ENCODE results near the gene KEAP1.

Gene KEAP1

GRCh38 chr19:10501971-10502523 lies 1.1 kb downstream of the KEAP1 start:
- Histone ChIP-seq H3K27ac (replicated peaks) (peak overlapping the region; percentile 100), H3K4me3 (replicated peaks; ENCODE audit: insufficient read depth, low read length) (peak overlapping the region; percentile 65), H3K27me3 (ENCODE audit: insufficient read depth, poor library complexity, severe bottlenecking) (no peaks in the 10 kb centered on the region)
- DNase-seq (ENCODE audit: low read depth in 1 of 2, low spot score in 1 of 2): peak; percentile 60 to 64
- 0 out of 2 replicates have a peak, but pooled peaks have one; percentile 5 for TF ChIP-seq POLR2AphosphoS5 (IDR thresholded peaks at IDR 0.05; ENCODE audit: low read depth)
- TF ChIP-seq, protein P1, sequence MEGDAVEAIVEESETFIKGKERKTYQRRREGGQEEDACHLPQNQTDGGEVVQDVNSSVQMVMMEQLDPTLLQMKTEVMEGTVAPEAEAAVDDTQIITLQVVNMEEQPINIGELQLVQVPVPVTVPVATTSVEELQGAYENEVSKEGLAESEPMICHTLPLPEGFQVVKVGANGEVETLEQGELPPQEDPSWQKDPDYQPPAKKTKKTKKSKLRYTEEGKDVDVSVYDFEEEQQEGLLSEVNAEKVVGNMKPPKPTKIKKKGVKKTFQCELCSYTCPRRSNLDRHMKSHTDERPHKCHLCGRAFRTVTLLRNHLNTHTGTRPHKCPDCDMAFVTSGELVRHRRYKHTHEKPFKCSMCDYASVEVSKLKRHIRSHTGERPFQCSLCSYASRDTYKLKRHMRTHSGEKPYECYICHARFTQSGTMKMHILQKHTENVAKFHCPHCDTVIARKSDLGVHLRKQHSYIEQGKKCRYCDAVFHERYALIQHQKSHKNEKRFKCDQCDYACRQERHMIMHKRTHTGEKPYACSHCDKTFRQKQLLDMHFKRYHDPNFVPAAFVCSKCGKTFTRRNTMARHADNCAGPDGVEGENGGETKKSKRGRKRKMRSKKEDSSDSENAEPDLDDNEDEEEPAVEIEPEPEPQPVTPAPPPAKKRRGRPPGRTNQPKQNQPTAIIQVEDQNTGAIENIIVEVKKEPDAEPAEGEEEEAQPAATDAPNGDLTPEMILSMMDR (IDR thresholded peaks at IDR 0.05; ENCODE audit: insufficient read depth, low read length): no peak

DNA sequence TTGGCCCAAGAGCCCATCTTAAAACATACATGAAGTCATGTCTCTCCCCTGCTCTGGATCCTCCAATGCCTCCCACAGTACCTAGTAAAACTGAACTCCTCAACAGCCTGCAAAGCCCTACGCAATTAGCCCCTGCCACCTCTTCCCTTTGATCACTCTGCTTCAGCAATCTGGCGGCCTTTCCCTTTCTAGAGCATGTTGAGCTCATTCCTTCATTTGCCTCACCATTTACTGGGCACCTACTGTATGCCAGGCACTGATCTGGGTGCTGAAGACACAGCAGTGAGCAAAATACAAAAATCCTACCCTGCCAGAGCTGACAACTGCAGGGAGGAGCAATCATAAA lies 2.9 kb downstream of the KEAP1 start:
- Histone ChIP-seq H3K27me3 (ENCODE audit: insufficient read depth, poor library complexity, severe bottlenecking) (no peaks in the 10 kb centered on the region), H3K4me3 (replicated peaks; ENCODE audit: insufficient read depth, low read length) (no peak overlapping the region), H3K27ac (replicated peaks) (no peak overlapping the region)
- DNase-seq (ENCODE audit: low read depth in 1 of 2, low spot score in 1 of 2): no peak
- TF ChIP-seq, protein P1 (IDR thresholded peaks at IDR 0.05; ENCODE audit: insufficient read depth, low read length): no peak
- TF ChIP-seq GABPA (IDR thresholded peaks at IDR 0.05; ENCODE audit: low read depth) (no peak), REST (IDR thresholded peaks at IDR 0.05; ENCODE audit: insufficient replicate concordance, low read depth) (no peak), POLR2AphosphoS5 (IDR thresholded peaks at IDR 0.05; ENCODE audit: low read depth) (no peak), SPI1 (IDR thresholded peaks at IDR 0.05; ENCODE audit: borderline replicate concordance, low read depth) (no peak)

- H3K27me3 ChIP-seq (ENCODE audit: insufficient read depth, poor library complexity, severe bottlenecking): no peaks in the 10 kb centered on the region
- no peak overlapping the region for H3K27ac ChIP-seq (replicated peaks)
- TF ChIP-seq REST (IDR thresholded peaks at IDR 0.05; ENCODE audit: insufficient replicate concordance, low read depth) (no peak), POLR2AphosphoS5 (IDR thresholded peaks at IDR 0.05; ENCODE audit: low read depth) (no peak), SPI1 (IDR thresholded peaks at IDR 0.05; ENCODE audit: borderline replicate concordance, low read depth) (no peak), GABPA (IDR thresholded peaks at IDR 0.05; ENCODE audit: low read depth) (no peak)
- TF ChIP-seq, protein P1 (IDR thresholded peaks at IDR 0.05; ENCODE audit: insufficient read depth, low read length): no peak
- DNase-seq (ENCODE audit: low read depth in 1 of 2, low spot score in 1 of 2): no peak
- H3K4me3 ChIP-seq (replicated peaks; ENCODE audit: insufficient read depth, low read length): no peak overlapping the region
Measured at GRCh38 chr19:10499550-10500246, 3.5 kb downstream of the KEAP1 start.

All from HL-60 (cell line).